Measurements from ENCODE around the gene NEK2. TPM values are rescaled to one million over a fixed set of nuclear protein-coding genes. Genes with fewer than 3 reads are reported as not detected.
"Not testable (repeated sequence)": the region's sequence is repeated elsewhere in the genome, so short reads cannot be mapped to it uniquely, and the experiment has no call there.

NEK2 gene
- 10 to 100 TPM; 49.0 to 51.9 TPM for total RNA-seq

DNA sequence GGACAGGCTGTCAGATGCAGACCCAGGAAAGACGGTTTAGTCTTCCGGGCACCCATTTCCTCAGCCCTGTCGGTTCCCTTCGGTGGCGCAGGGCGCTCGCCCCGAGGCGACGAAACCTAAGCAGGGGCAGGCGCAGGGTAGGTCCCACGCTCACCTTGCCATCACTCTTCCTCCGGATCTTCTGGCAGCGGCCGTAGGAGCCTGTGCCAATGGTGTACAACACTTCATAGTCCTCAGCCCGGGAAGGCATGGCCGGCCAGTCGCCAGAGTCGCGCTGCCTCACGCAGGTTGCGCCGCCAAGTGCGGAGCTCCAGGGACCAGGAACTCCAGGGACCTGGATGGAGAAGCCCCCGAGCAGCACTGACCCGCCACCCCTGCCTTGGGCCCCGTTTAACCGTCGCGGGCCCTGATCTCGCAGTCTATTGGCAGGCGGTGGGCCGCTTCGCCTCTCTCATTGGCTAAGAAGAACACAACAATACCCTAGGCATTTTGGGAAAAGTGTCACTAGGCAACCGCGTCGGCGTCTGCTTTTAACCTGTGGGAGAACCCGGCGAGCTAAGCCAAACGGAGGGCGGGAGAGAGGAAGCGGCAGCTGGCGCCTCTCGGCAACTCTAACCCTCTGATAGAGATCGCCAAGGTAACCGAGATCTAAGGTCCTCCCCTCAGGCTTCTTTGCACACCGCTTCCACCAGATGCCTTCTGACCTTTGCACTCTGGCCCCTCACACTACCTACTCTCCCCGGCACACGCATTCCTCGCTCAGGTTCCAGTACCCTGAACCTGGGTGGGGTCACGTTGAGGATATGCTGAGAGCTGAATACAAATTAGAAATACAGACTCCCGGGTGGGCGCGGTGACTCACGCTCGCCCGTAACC lies at the start of gene NEK2:
TSS of gene NEK2 (minus strand) at position 392 of the 876 bp plus-strand sequence. CDS start at position 250, 142 bp downstream.
- Mint-ChIP-seq H3K4me1 (peaks cover 41% of the 10 kb centered on the region), H3K9me3 (no peaks in the 10 kb centered on the region), H3K4me3 (peak within 1 kb of the TSS; percentile 91), H3K36me3 (ENCODE audit: low read depth) (peaks cover 29% of the 10 kb centered on the region), H3K27ac (peak within 1 kb of the TSS; percentile 87), H3K27me3 (no peaks in the 10 kb centered on the region)
- peak; percentile 96 for DNase-seq
- CTCF ChIA-PET = interaction anchor here (0.9 to 3.6 kb wide), 3 partner anchors 10 to 334 kb away, joined by 3 to 15 read pairs (median 8); no protein-coding TSS in a partner anchor
- POLR2A ChIA-PET = no interaction called here

DNA sequence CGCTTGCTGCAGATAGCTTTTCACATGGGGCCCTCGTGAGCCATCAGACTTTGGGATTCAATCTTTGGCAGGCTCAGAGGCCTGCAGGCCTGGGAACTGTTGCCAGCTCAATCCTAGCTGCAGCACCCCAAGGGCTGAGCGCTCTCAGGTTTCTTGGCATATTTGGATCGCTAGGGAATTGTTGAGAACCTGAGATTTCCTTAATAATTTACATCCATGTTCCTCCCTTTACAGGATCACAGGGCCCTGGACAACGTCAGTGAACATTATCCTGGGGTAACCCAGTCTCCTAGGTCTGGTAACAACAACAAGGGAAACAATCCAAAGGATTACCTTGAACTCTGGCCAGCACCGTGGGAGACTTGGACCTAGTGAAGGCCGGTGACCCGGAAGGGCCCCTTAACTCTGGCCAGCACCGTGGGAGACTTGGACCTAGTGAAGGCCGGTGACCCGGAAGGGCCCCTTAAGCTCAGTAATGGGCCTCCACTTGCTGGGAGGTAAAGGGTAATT lies 49.3 kb upstream of the NEK2 start:
- H3K27me3 Mint-ChIP-seq = peaks cover 4% of the 10 kb centered on the region
- no peaks in the 10 kb centered on the region for H3K36me3 Mint-ChIP-seq (ENCODE audit: low read depth)
- no peaks in the 10 kb centered on the region for H3K4me1 Mint-ChIP-seq
- H3K4me3 Mint-ChIP-seq = no peak overlapping the region
- ChIA-PET CTCF (interaction anchor here (0.6 to 1.0 kb wide), 3 partner anchors 12 to 96 kb away, joined by 3 to 5 read pairs (median 3); no protein-coding TSS in a partner anchor), POLR2A (no interaction called here)
- H3K9me3 Mint-ChIP-seq = peaks cover 4% of the 10 kb centered on the region
- no peak for DNase-seq
- H3K27ac Mint-ChIP-seq = no peak overlapping the region

- H3K27me3 Mint-ChIP-seq = peaks cover 8% of the 10 kb centered on the region
- ChIA-PET CTCF (interaction anchor here (0.5 to 3.2 kb wide), 6 partner anchors 9 to 377 kb away, joined by 3 to 8 read pairs (median 3); no protein-coding TSS in a partner anchor), POLR2A (no interaction called here)
- H3K36me3 Mint-ChIP-seq (ENCODE audit: low read depth) = no peaks in the 10 kb centered on the region
- H3K9me3 Mint-ChIP-seq = peaks cover 4% of the 10 kb centered on the region
- H3K4me3 Mint-ChIP-seq = no peak overlapping the region
- no peak overlapping the region for H3K27ac Mint-ChIP-seq
- no peaks in the 10 kb centered on the region for H3K4me1 Mint-ChIP-seq
- no peak for DNase-seq
Measured at GRCh38 chr1:211723273-211723672, 47.9 kb upstream of the NEK2 start.

DNA sequence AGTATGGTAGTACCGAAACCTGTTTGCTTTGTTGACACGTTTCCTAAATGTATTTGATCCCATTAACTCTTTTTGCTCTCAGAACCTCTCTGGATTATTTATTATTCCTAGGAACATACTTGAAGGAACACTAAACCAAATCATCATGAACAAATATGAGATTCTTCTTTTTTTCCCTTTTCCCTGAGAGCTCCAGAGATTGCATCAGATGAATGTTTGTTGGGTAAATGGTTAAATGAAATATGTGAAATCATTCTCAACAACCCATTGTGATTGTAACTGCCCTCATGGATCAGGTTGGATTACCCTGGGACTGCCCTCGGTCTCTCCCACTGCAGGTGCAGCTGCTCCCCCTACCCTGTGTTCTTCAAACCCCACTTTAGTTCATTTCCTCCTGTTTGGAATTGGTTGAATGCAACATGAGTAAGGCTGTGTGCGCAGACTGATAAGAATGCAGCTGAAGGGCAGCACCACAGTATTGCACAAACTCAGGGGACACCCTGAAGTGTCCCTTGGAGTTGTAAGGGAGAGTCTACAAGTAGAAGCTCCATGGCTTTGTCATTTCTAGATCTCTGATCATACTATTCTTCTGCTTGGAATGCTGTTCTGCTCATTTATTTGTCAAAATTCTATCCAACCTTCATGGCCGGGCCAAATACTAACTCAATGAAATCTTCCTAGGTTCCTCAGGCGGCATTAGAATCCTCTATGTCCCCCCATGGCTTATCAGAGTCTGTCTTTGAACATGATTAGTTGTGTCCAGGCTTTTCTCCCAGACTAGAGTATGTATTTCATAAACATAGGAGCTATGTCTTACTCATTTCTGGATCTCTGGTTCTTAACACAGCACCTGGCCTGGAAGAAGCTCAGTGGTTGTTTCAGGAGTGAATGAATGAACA lies 47.1 kb upstream of the NEK2 start:
- Mint-ChIP-seq H3K27me3 (peaks cover 11% of the 10 kb centered on the region), H3K4me3 (no peak overlapping the region), H3K9me3 (peaks cover 4% of the 10 kb centered on the region), H3K36me3 (ENCODE audit: low read depth) (no peaks in the 10 kb centered on the region), H3K4me1 (no peaks in the 10 kb centered on the region), H3K27ac (no peak overlapping the region)
- CTCF ChIA-PET = interaction anchor here (1.0 to 3.2 kb wide), 3 partner anchors 10 to 25 kb away, joined by 3 to 8 read pairs (median 3); no protein-coding TSS in a partner anchor
- DNase-seq = no peak
- POLR2A ChIA-PET = no interaction called here

GRCh38 chr1:211716555-211716954 lies 41.1 kb upstream of the NEK2 start:
- H3K9me3 Mint-ChIP-seq; POLR2A ChIA-PET; H3K4me3 Mint-ChIP-seq; H3K27ac Mint-ChIP-seq; H3K4me1 Mint-ChIP-seq; H3K36me3 Mint-ChIP-seq (ENCODE audit: low read depth); CTCF ChIA-PET; DNase-seq: not testable (repeated sequence)
- peaks cover 14% of the 10 kb centered on the region for H3K27me3 Mint-ChIP-seq

DNA sequence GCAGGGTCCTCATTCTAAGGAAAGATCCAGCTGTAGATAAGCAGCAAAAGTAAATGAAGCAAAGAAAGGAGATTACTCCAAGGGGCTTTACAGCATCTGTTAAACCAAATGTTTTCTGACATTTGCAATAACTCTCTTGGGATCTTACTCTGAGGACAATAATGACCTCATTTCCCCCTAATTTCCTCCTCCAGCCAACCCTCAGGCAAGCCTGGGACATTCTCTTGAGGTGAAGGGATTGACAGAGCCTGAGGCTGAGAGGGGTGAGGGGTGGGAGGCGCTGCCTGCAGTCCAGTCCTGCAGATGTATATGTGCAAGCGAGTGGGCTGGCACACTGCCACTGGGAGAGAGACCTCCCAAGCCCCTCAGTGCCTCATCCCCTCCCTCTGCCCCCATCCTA lies 40.5 kb upstream of the NEK2 start:
- Mint-ChIP-seq H3K27ac (no peak overlapping the region), H3K36me3 (ENCODE audit: low read depth) (no peaks in the 10 kb centered on the region), H3K4me3 (no peak overlapping the region), H3K27me3 (peaks cover 10% of the 10 kb centered on the region), H3K9me3 (peaks cover 4% of the 10 kb centered on the region), H3K4me1 (peaks cover 2% of the 10 kb centered on the region)
- no peak for DNase-seq
- ChIA-PET CTCF (no interaction called here), POLR2A (no interaction called here)

- Mint-ChIP-seq H3K27me3 (peaks cover 10% of the 10 kb centered on the region), H3K4me1 (peaks cover 5% of the 10 kb centered on the region), H3K36me3 (ENCODE audit: low read depth) (no peaks in the 10 kb centered on the region), H3K9me3 (peaks cover 4% of the 10 kb centered on the region), H3K27ac (no peak overlapping the region), H3K4me3 (no peak overlapping the region)
- ChIA-PET CTCF (interaction anchor here (0.6 kb wide), 1 partner anchor 402 kb away, joined by 4 read pairs; no protein-coding TSS in a partner anchor), POLR2A (no interaction called here)
- no peak for DNase-seq
Measured at GRCh38 chr1:211714154-211714553, 38.7 kb upstream of the NEK2 start.

- POLR2A ChIA-PET = no interaction called here
- CTCF ChIA-PET = interaction anchor here (0.5 to 1.6 kb wide), 2 partner anchors 33 to 315 kb away, joined by 4 read pairs; no protein-coding TSS in a partner anchor
- Mint-ChIP-seq H3K27ac (no peak overlapping the region), H3K4me1 (peaks cover 5% of the 10 kb centered on the region), H3K9me3 (peaks cover 4% of the 10 kb centered on the region), H3K27me3 (peaks cover 6% of the 10 kb centered on the region), H3K4me3 (no peak overlapping the region), H3K36me3 (ENCODE audit: low read depth) (no peaks in the 10 kb centered on the region)
- DNase-seq = no peak
Measured at GRCh38 chr1:211713231-211713630, 37.8 kb upstream of the NEK2 start.

DNA sequence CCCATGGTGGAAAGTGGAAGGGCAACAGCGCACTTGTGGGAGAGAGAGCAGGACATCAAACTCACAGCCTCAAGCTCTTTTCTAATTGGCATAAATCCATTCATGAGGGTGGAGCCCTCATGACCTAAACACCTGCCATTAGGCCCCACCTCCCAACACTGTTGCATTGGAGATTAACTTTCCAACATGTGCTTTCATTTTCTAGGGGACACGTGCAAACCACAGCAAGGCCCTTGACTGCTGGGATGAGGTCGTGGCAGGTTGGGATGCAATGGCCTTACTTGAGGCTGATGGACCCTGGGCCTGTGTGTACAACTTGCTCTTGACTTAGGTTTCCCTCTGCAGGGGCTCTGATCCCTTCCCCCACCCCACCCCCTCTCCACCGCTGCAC lies 35.9 kb upstream of the NEK2 start:
- CTCF ChIA-PET = interaction anchor here (1.6 to 1.8 kb wide), 2 partner anchors 13 to 31 kb away, joined by 4 to 8 read pairs; no protein-coding TSS in a partner anchor
- Mint-ChIP-seq H3K4me1 (peaks cover 5% of the 10 kb centered on the region), H3K27me3 (no peaks in the 10 kb centered on the region), H3K4me3 (no peak overlapping the region), H3K36me3 (ENCODE audit: low read depth) (no peaks in the 10 kb centered on the region), H3K27ac (no peak overlapping the region), H3K9me3 (no peaks in the 10 kb centered on the region)
- POLR2A ChIA-PET = no interaction called here
- no peak for DNase-seq

- no peak overlapping the region for H3K4me3 Mint-ChIP-seq
- H3K4me1 Mint-ChIP-seq = peaks cover 5% of the 10 kb centered on the region
- no peak for DNase-seq
- ChIA-PET POLR2A (no interaction called here), CTCF (interaction anchor here (1.8 kb wide), 1 partner anchor 12 kb away, joined by 8 read pairs; no protein-coding TSS in a partner anchor)
- H3K27me3 Mint-ChIP-seq = no peaks in the 10 kb centered on the region
- H3K36me3 Mint-ChIP-seq (ENCODE audit: low read depth) = no peaks in the 10 kb centered on the region
- no peaks in the 10 kb centered on the region for H3K9me3 Mint-ChIP-seq
- no peak overlapping the region for H3K27ac Mint-ChIP-seq
Measured at GRCh38 chr1:211710566-211711314, 35.3 kb upstream of the NEK2 start.

DNA sequence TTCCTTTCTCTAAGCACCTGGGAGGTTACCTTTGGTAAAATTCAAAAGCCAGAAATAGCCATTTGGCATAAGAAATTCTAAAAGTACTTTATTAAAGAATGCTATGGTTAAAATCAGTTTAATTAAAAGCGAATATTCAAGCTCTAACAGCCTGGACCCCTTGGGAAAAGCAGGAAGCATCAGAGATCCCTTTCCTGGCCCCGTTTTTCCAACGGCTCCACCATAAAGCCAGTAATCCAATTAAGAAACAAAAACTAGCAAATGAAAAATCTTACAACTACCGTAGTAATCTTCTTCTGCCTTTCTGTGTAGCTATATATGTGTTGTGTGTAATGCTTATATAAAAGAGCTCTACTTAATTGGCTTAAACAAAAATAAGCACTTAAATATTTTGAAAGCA lies 33.5 kb upstream of the NEK2 start:
- Mint-ChIP-seq H3K9me3 (no peaks in the 10 kb centered on the region), H3K36me3 (ENCODE audit: low read depth) (no peaks in the 10 kb centered on the region), H3K27me3 (no peaks in the 10 kb centered on the region), H3K4me3 (no peak overlapping the region), H3K27ac (no peak overlapping the region), H3K4me1 (peaks cover 5% of the 10 kb centered on the region)
- POLR2A ChIA-PET = no interaction called here
- CTCF ChIA-PET = interaction anchor here (1.8 kb wide), 1 partner anchor 10 kb away, joined by 10 read pairs; no protein-coding TSS in a partner anchor
- no peak for DNase-seq

- CTCF ChIA-PET = interaction anchor here (1.8 kb wide), 1 partner anchor 9 kb away, joined by 10 read pairs; no protein-coding TSS in a partner anchor
- Mint-ChIP-seq H3K9me3 (no peaks in the 10 kb centered on the region), H3K4me3 (no peak overlapping the region), H3K4me1 (peaks cover 5% of the 10 kb centered on the region), H3K27me3 (peaks cover 2% of the 10 kb centered on the region), H3K27ac (no peak overlapping the region), H3K36me3 (ENCODE audit: low read depth) (no peaks in the 10 kb centered on the region)
- DNase-seq = no peak
- POLR2A ChIA-PET = no interaction called here
Measured at GRCh38 chr1:211708006-211708405, 32.6 kb upstream of the NEK2 start.
